ENCODE results near the gene ZNF780A.
"Not testable (repeated sequence)": the region's sequence is repeated elsewhere in the genome, so short reads cannot be mapped to it uniquely, and the experiment has no call there.

The ZNF780A gene

DNA sequence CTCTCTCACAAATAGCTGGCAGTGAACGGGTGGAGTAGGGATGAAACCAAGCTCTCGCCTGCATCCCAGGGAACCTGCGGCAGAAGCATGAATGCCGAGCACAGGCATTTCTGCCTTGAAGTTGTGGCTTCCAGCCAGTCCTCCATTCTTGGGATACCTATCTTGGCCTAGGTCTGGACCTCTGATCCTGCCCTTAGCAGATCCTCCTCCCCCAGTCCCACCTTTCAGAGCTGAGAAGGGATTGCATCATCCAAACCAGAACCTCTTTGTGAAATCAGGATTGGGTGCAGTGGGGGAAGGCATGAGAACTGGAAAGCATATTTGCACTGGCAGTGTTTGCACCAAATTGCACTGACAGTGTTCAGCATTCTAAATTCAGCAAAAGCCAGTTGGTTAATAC is 5.8 kb downstream of the ZNF780A start:
- no peak for DNase-seq (ENCODE audit: low read depth in 2 of 2)

- DNase-seq (ENCODE audit: low read depth in 2 of 2) = no peak
Measured at GRCh38 chr19:40081411-40081810, 9.3 kb downstream of the ZNF780A start.

- DNase-seq (ENCODE audit: low read depth in 2 of 2) = no peak
Measured at GRCh38 chr19:40080289-40080688, 10.5 kb downstream of the ZNF780A start.

- no peak for DNase-seq (ENCODE audit: low read depth in 2 of 2)
Measured at GRCh38 chr19:40078377-40078776, 12.4 kb downstream of the ZNF780A start.

- no peak for DNase-seq (ENCODE audit: low read depth in 2 of 2)
Measured at GRCh38 chr19:40070058-40070457, 20.7 kb downstream of the ZNF780A start.

DNA sequence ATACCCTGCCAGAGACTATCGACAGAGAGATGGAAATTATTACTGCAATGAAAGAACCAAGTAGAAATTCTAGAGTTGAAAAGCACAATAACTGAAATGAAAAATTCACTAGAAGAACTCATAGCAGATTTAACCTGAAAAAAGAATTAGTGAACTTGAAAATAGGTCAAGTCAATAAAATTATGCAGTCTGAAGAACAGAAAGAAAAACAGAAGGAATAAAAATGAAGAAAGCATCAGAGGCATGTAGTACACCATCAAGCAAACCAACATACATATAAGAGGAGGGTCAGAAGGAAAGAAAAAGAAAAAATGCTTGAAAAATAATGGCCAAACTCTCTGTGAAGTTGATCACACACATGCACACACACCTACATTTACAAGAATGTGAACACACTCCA is 31.1 kb downstream of the ZNF780A start:
- no peak for DNase-seq (ENCODE audit: low read depth in 2 of 2)

- DNase-seq (ENCODE audit: low read depth in 2 of 2) = no peak
Measured at GRCh38 chr19:40057166-40057565, 33.6 kb downstream of the ZNF780A start.

- DNase-seq (ENCODE audit: low read depth in 2 of 2) = no peak
Measured at GRCh38 chr19:40056505-40056904, 34.2 kb downstream of the ZNF780A start.

- DNase-seq (ENCODE audit: low read depth in 2 of 2) = peak; percentile 44 to 61
Measured at GRCh38 chr19:40055832-40056504, 34.8 kb downstream of the ZNF780A start, which contains the start of gene ZNF780B. Gene ZNF780B (minus strand): TSS chr19:40056231. CDS start chr19:40050332, 5,899 bp downstream.

GRCh38 chr19:40055049-40055448 is 35.7 kb downstream of the ZNF780A start:
- DNase-seq (ENCODE audit: low read depth in 2 of 2) = no peak

DNA sequence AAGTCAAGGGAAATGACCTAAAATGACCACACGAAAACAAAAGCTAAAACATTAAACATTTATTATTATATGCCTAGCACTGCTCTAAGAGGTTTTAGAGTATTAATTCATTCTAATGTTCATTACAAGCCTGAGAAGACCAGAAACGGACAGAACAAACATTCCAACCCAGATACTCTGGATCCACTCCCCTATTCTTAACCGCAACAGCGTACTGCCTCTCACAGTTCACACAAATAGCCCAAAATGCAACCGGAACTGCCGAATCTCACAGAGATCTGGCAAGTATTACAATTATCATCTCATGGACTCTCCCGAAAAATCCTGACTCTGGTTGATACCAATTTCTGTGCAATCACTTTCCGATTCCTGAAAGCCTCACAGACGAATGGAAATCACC is 36.1 kb downstream of the ZNF780A start:
- DNase-seq (ENCODE audit: low read depth in 2 of 2) = no peak

- no peak for DNase-seq (ENCODE audit: low read depth in 2 of 2)
Measured at GRCh38 chr19:40053491-40053890, 37.3 kb downstream of the ZNF780A start.

- DNase-seq (ENCODE audit: low read depth in 2 of 2) = not testable (repeated sequence)
Measured at GRCh38 chr19:40041718-40042117, 49.0 kb downstream of the ZNF780A start.

DNA sequence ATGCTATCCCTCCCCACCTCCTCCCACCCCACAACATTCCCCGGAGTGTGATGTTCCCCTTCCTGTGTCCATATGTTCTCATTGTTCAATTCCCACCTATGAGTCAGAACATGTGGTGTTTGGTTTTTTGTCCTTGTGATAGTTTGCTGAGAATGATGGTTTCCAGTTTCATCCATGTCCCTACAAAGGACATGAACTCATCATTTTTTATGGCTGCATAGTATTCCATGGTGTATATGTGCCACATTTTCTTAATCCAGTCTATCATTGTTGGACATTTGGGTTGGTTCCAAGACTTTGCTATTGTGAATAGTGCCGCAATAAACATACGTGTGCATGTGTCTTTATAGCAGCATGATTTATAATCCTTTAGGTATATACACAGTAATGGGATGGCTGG is 52.7 kb downstream of the ZNF780A start:
- not testable (repeated sequence) for DNase-seq (ENCODE audit: low read depth in 2 of 2)

- DNase-seq (ENCODE audit: low read depth in 2 of 2) = no peak
Measured at GRCh38 chr19:40035996-40036395, 54.7 kb downstream of the ZNF780A start.

GRCh38 chr19:40033989-40034560 is 56.7 kb downstream of the ZNF780A start:
- DNase-seq (ENCODE audit: low read depth in 2 of 2) = no peak

DNA sequence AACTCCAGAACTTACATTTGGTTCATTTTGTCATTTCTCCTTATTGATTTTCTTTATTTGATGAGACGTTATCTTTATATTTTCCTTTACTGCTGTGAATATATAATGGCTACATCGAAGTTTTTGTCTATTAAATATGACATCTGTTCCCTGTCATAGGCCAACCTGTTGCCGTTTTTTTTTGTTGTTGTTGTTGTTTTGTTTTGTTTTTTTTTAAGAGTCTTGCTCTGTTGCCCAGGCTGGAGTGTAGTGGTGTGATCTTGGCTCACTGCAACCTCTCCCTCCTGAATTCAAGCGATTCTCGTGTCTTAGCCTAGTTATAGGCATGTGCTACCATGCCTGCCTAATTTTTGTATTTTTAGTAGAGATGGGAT is 64.2 kb downstream of the ZNF780A start:
- no peak for DNase-seq (ENCODE audit: low read depth in 2 of 2)

DNA sequence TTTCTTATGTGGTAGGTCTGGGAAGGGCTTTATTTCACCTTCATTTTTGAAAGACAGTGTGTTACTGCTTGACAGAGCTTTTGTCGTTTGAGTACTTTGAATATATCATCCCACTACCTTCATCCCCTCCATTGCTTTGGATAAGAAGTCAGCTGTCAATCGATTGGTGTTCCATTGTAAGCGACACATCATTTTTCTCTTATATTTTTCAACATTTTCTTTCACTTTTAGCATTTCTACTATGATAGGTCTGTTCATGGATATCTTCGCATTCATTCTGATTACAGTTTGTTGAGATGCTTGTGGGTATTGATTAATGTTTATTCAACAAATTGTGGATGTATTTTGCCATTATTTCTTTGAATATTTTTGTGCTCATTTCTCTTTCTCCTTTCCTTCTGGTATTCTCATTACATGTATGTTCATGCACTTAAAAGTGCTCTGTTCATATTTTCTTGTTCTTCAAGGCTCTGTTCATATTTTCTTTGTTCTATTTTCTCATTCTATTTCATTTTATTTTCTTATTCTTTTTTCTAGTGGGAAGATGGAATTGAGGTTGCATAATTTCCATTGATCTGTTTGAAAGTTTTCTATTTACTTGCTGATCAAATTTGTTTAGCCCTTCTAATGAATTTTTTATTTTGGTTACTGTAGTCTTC is 64.7 kb downstream of the ZNF780A start:
- no peak for DNase-seq (ENCODE audit: low read depth in 2 of 2)

GRCh38 chr19:40023969-40024368 is 66.8 kb downstream of the ZNF780A start:
- no peak for DNase-seq (ENCODE audit: low read depth in 2 of 2)

Data from stimulated activated CD4-positive, alpha-beta T cell treated with anti-CD3 and anti-CD28 coated beads, Interleukin-4, amount 100 ng/mL, for 48 hours (primary cell).